ENCODE data around the gene TM7SF3.

Gene TM7SF3

GRCh38 chr12:26929590-26929989 is 84.6 kb downstream of the TM7SF3 start:
- Histone ChIP-seq H3K79me2 (ENCODE audit: control insufficient read depth, insufficient read depth, low read length, unreplicated experiment) (peaks cover 30% of the 10 kb centered on the region), H3K4me3 (ENCODE audit: low read depth, low read length) (no peak overlapping the region)

GRCh38 chr12:26928661-26929060 is 85.5 kb downstream of the TM7SF3 start:
- no peak overlapping the region for H3K27ac ChIP-seq (ENCODE audit: low read depth, low read length)
- no peaks in the 10 kb centered on the region for H3K27me3 ChIP-seq (ENCODE audit: insufficient read depth, low read length)
- peaks cover 35% of the 10 kb centered on the region for H3K36me3 ChIP-seq (ENCODE audit: insufficient read depth, low read length)
- H3K4me3 ChIP-seq (ENCODE audit: low read depth, low read length): no peak overlapping the region
- peaks cover 23% of the 10 kb centered on the region for H3K79me2 ChIP-seq (ENCODE audit: control insufficient read depth, insufficient read depth, low read length, unreplicated experiment)
- no peak overlapping the region for H2AFZ ChIP-seq (ENCODE audit: low read length, unreplicated experiment)
- no peaks in the 10 kb centered on the region for H3K4me1 ChIP-seq (ENCODE audit: control insufficient read depth, insufficient read depth, low read length, unreplicated experiment)

More at GRCh38 chr12:26929590-26929989, 84.6 kb downstream of the TM7SF3 start:
- no peak overlapping the region for H3K27ac ChIP-seq (ENCODE audit: low read depth, low read length)
- peaks cover 30% of the 10 kb centered on the region for H3K36me3 ChIP-seq (ENCODE audit: insufficient read depth, low read length)
- H3K4me1 ChIP-seq (ENCODE audit: control insufficient read depth, insufficient read depth, low read length, unreplicated experiment): no peaks in the 10 kb centered on the region
- H2AFZ ChIP-seq (ENCODE audit: low read length, unreplicated experiment): no peak overlapping the region
- no peaks in the 10 kb centered on the region for H3K27me3 ChIP-seq (ENCODE audit: insufficient read depth, low read length)

All from ACC112 (cell line).